ENCODE data around the gene RNU6-9. TPM values are rescaled to one million over a fixed set of nuclear protein-coding genes. Genes with fewer than 3 reads are reported as not detected.

The RNU6-9 gene
- total and polyA plus RNA-seq, 7 donors = not detected

- peaks cover 23 to 76% (median 29%) of the 10 kb centered on the region in 4 donors for H3K36me3 ChIP-seq
- H3K4me1 ChIP-seq = peaks cover 0 to 43% (median 41%) of the 10 kb centered on the region in 4 donors
- TF ChIP-seq POLR2A (IDR thresholded peaks at IDR 0.05) = no peak
- no peak for TF ChIP-seq POLR2AphosphoS5 (IDR thresholded peaks at IDR 0.05)
- no peak for TF ChIP-seq EP300 (IDR thresholded peaks at IDR 0.05)
- TF ChIP-seq, protein P1, sequence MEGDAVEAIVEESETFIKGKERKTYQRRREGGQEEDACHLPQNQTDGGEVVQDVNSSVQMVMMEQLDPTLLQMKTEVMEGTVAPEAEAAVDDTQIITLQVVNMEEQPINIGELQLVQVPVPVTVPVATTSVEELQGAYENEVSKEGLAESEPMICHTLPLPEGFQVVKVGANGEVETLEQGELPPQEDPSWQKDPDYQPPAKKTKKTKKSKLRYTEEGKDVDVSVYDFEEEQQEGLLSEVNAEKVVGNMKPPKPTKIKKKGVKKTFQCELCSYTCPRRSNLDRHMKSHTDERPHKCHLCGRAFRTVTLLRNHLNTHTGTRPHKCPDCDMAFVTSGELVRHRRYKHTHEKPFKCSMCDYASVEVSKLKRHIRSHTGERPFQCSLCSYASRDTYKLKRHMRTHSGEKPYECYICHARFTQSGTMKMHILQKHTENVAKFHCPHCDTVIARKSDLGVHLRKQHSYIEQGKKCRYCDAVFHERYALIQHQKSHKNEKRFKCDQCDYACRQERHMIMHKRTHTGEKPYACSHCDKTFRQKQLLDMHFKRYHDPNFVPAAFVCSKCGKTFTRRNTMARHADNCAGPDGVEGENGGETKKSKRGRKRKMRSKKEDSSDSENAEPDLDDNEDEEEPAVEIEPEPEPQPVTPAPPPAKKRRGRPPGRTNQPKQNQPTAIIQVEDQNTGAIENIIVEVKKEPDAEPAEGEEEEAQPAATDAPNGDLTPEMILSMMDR (IDR thresholded peaks at IDR 0.05) = no peak
- peak overlapping the region; percentile 52 to 83 (median 62) for H3K27ac ChIP-seq
- H3K4me3 ChIP-seq = peak overlapping the region in 1 of 4 donors; percentile 9
- no peaks in the 10 kb centered on the region for H3K9me3 ChIP-seq
- intact Hi-C loops (cut with DNase I) = no loop called here
- no peak for DNase-seq
- 15 to 56% methylated on average over 27 of the region's 27 CpGs for WGBS, 2 donors
- no peaks in the 10 kb centered on the region for H3K27me3 ChIP-seq
These were observed 20.9 kb upstream of the RNU6-9 start for GRCh38 chr19:872266-872951.

DNA sequence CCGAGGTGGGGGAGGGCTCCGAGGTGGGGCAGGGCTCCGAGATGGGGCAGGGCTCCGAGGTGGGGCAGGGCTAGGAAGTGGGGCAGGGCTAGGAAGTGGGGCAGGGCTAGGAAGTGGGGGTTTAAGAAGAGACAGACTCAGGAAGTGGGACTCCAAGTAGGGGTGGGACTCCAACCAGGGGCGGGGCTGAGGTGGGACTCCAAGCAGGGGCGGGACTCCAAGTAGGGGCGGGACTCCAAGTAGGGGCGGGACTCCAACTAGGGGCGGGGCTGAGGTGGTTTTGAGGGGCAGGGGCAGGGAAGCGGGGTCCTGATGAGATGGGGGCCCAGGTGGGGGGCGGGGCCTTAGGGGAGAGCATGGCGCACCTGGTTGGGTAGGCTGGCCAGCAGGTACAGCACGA lies 20.2 kb upstream of the RNU6-9 start:
- Histone ChIP-seq H3K27ac (peak overlapping the region in 1 of 4 donors; percentile 83), H3K4me3 (no peak overlapping the region)
- TF ChIP-seq POLR2A (IDR thresholded peaks at IDR 0.05) (no peak), EP300 (IDR thresholded peaks at IDR 0.05) (no peak), POLR2AphosphoS5 (IDR thresholded peaks at IDR 0.05) (no peak)
- TF ChIP-seq, protein P1 (IDR thresholded peaks at IDR 0.05) = no peak

GRCh38 chr19:873561-874041 lies 19.7 kb upstream of the RNU6-9 start:
- Histone ChIP-seq H3K9me3 (no peaks in the 10 kb centered on the region), H3K4me1 (peaks cover 0 to 37% (median 37%) of the 10 kb centered on the region in 4 donors), H3K27me3 (no peaks in the 10 kb centered on the region), H3K36me3 (peaks cover 15 to 65% (median 24%) of the 10 kb centered on the region in 4 donors), H3K27ac (peak overlapping the region in 1 of 4 donors; percentile 83), H3K4me3 (no peak overlapping the region)
- intact Hi-C loops (cut with DNase I) = no loop called here
- WGBS, 2 donors = 94 to 95% methylated on average over 22 of the region's 22 CpGs
- DNase-seq = no peak
- TF ChIP-seq, protein P1 (IDR thresholded peaks at IDR 0.05) = no peak
- TF ChIP-seq POLR2AphosphoS5 (IDR thresholded peaks at IDR 0.05) (no peak), POLR2A (IDR thresholded peaks at IDR 0.05) (no peak), EP300 (IDR thresholded peaks at IDR 0.05) (no peak)

More for the DNA sequence above, 20.2 kb upstream of the RNU6-9 start:
- DNase-seq = no peak
- Histone ChIP-seq H3K36me3 (peaks cover 17 to 70% (median 27%) of the 10 kb centered on the region in 4 donors), H3K9me3 (no peaks in the 10 kb centered on the region), H3K27me3 (no peaks in the 10 kb centered on the region), H3K4me1 (peaks cover 0 to 42% (median 41%) of the 10 kb centered on the region in 4 donors)
- 37 to 66% methylated on average over 13 of the region's 13 CpGs for WGBS, 2 donors
- intact Hi-C loops (cut with DNase I) = no loop called here

GRCh38 chr19:875265-875879 lies 17.9 kb upstream of the RNU6-9 start:
- Histone ChIP-seq H3K4me1 (peaks cover 0 to 22% (median 20%) of the 10 kb centered on the region in 4 donors), H3K27me3 (no peaks in the 10 kb centered on the region), H3K36me3 (peaks cover 29 to 74% (median 35%) of the 10 kb centered on the region in 4 donors), H3K9me3 (no peaks in the 10 kb centered on the region), H3K4me3 (no peak overlapping the region), H3K27ac (no peak overlapping the region)
- TF ChIP-seq, protein P1 (IDR thresholded peaks at IDR 0.05) = no peak
- no peak for TF ChIP-seq POLR2AphosphoS5 (IDR thresholded peaks at IDR 0.05)
- no peak for TF ChIP-seq POLR2A (IDR thresholded peaks at IDR 0.05)
- TF ChIP-seq EP300 (IDR thresholded peaks at IDR 0.05) = no peak
- intact Hi-C loops (cut with DNase I) = no loop called here
- no peak for DNase-seq
- 95 to 96% methylated on average over 28 of the region's 28 CpGs for WGBS, 2 donors
